ENCODE results near the gene PHF10. TPM values are rescaled to one million over a fixed set of nuclear protein-coding genes. Genes with fewer than 3 reads are reported as not detected.

Gene PHF10
- total and polyA plus RNA-seq, 2 of the 4 experiments (the other 2 are of a cell fraction), result 7.3 to 15.9 TPM

GRCh38 chr6:169664227-169664626 lies 60.1 kb downstream of the PHF10 start:
- H3K4ac ChIP-seq (ENCODE audit: low read depth, low read length), result no peak overlapping the region
- BruUV-seq (replicated peaks), result no TSS peak
- no peak overlapping the region for H4K91ac ChIP-seq (ENCODE audit: insufficient read depth, low read depth, low read length)
- H2AFZ ChIP-seq (replicated peaks; ENCODE audit: low read length, poor library complexity), result no peak overlapping the region
- in situ Hi-C loops (cut with MboI; ENCODE audit: low sequenced_read_pairs) (no loop called here), dilution Hi-C loops (cut with HindIII; ENCODE audit: low sequenced_read_pairs, unreplicated experiment) (no loop called here), intact Hi-C loops (cut with micrococcal nuclease) (no loop called here)
- no peak for ATAC-seq (ENCODE audit: low read depth)
- H2AK9ac ChIP-seq (replicated peaks; ENCODE audit: low read depth, low read length, poor library complexity), result no peak overlapping the region
- DNase-seq, result no peak
- H4K8ac ChIP-seq (ENCODE audit: low read depth in 2 of 2, low read length in 2 of 2), result no peak overlapping the region
- no peak overlapping the region for H3K23ac ChIP-seq (ENCODE audit: low read depth, low read length)
- no peak overlapping the region for H3K4me2 ChIP-seq (ENCODE audit: low read depth, low read length)
- no peaks in the 10 kb centered on the region for H3K4me1 ChIP-seq (ENCODE audit: control insufficient read depth, insufficient read depth, low read length)
- H4K20me1 ChIP-seq (ENCODE audit: insufficient read depth, low read length), result no peaks in the 10 kb centered on the region
- no peak overlapping the region for H2BK5ac ChIP-seq (ENCODE audit: low read depth, low read length, poor library complexity, severe bottlenecking)
- H3K27me3 ChIP-seq (ENCODE audit: control insufficient read depth, insufficient read depth, low read length), result no peaks in the 10 kb centered on the region
- ChIA-PET CTCF (no interaction called here), POLR2A (ENCODE audit: unreplicated experiment) (no interaction called here)
- no peak overlapping the region for H4K5ac ChIP-seq (ENCODE audit: low read depth, low read length)
- no peak overlapping the region for H2BK15ac ChIP-seq (ENCODE audit: low read depth, low read length)
- H2AK5ac ChIP-seq (ENCODE audit: low read depth, low read length), result no peak overlapping the region
- no peak overlapping the region for H3K18ac ChIP-seq (ENCODE audit: low read depth, low read length)
- H3K9me1 ChIP-seq (ENCODE audit: insufficient read depth, low read length), result peaks cover 4% of the 10 kb centered on the region; the same call in 1 of the 2 replicates
- no peak overlapping the region for H3K56ac ChIP-seq (ENCODE audit: extremely low read depth, insufficient read depth, low read length)
- TF ChIP-seq, protein P1, sequence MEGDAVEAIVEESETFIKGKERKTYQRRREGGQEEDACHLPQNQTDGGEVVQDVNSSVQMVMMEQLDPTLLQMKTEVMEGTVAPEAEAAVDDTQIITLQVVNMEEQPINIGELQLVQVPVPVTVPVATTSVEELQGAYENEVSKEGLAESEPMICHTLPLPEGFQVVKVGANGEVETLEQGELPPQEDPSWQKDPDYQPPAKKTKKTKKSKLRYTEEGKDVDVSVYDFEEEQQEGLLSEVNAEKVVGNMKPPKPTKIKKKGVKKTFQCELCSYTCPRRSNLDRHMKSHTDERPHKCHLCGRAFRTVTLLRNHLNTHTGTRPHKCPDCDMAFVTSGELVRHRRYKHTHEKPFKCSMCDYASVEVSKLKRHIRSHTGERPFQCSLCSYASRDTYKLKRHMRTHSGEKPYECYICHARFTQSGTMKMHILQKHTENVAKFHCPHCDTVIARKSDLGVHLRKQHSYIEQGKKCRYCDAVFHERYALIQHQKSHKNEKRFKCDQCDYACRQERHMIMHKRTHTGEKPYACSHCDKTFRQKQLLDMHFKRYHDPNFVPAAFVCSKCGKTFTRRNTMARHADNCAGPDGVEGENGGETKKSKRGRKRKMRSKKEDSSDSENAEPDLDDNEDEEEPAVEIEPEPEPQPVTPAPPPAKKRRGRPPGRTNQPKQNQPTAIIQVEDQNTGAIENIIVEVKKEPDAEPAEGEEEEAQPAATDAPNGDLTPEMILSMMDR (conservative IDR thresholded peaks at IDR 0.05; ENCODE audit: low read depth, low read length), result no peak
- TF ChIP-seq FOS (IDR thresholded peaks at IDR 0.05; ENCODE audit: low read depth, low read length), result no peak
- no peak for TF ChIP-seq RAD21 (IDR thresholded peaks at IDR 0.05; ENCODE audit: low read length)
- TF ChIP-seq, protein P2, sequence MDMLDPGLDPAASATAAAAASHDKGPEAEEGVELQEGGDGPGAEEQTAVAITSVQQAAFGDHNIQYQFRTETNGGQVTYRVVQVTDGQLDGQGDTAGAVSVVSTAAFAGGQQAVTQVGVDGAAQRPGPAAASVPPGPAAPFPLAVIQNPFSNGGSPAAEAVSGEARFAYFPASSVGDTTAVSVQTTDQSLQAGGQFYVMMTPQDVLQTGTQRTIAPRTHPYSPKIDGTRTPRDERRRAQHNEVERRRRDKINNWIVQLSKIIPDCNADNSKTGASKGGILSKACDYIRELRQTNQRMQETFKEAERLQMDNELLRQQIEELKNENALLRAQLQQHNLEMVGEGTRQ (IDR thresholded peaks at IDR 0.05; ENCODE audit: low read depth, low read length), result no peak
- no peak for TF ChIP-seq CHD1 (IDR thresholded peaks at IDR 0.05; ENCODE audit: low read depth, low read length)
- TF ChIP-seq MAZ (IDR thresholded peaks at IDR 0.05; ENCODE audit: borderline replicate concordance, low read depth, low read length), result no peak
- no peak for TF ChIP-seq RFX5 (IDR thresholded peaks at IDR 0.05; ENCODE audit: low read depth, low read length)
- peaks cover 50% of the 10 kb centered on the region for H3K36me3 ChIP-seq (ENCODE audit: control insufficient read depth, insufficient read depth, low read length)
- no peaks in the 10 kb centered on the region for H3K79me1 ChIP-seq (ENCODE audit: low read depth in 1 of 2, low read length in 2 of 2)
- H3K9me3 ChIP-seq (ENCODE audit: control insufficient read depth, insufficient read depth, low read length), result no peaks in the 10 kb centered on the region
- no peak overlapping the region for H2BK120ac ChIP-seq (ENCODE audit: low read depth, low read length)
- 100% methylated on average over 1 of the region's 14 CpGs; no CpG with 5 or more reads in 1 of the 2 experiments for WGBS, 2 experiments (ENCODE audit: extremely low coverage in 2 of 2, insufficient read length in 1 of 2)
- H3K27ac ChIP-seq (ENCODE audit: insufficient read depth, low read length), result no peak overlapping the region
- no peak overlapping the region for H3K4me3 ChIP-seq (ENCODE audit: insufficient read depth, low read depth, low read length)
- no peak overlapping the region for H3K14ac ChIP-seq (replicated peaks; ENCODE audit: low read depth, low read length)
- no peak overlapping the region for H3K9ac ChIP-seq (ENCODE audit: low read depth, low read length)
- no peak overlapping the region for H2BK20ac ChIP-seq (ENCODE audit: low read depth, low read length)

All from IMR-90 (cell line).